ENCODE data around the gene MAP7D2.
A peak's percentile ranks its signal among the peaks of the same experiment; 100 is the strongest.

Gene MAP7D2

GRCh38 chrX:20061855-20062254 lies 54.9 kb downstream of the MAP7D2 start:
- TF ChIP-seq CTCF (IDR thresholded peaks at IDR 0.05; ENCODE audit: control insufficient read depth, extremely low read depth, insufficient read depth): no peak
- H3K4me3 ChIP-seq (ENCODE audit: low read depth, low read length): no peak overlapping the region
- DNase-seq (ENCODE audit: low read depth): no peak

- H3K4me3 ChIP-seq (ENCODE audit: low read depth, low read length): no peak overlapping the region
- TF ChIP-seq CTCF (IDR thresholded peaks at IDR 0.05; ENCODE audit: control insufficient read depth, extremely low read depth, insufficient read depth): no peak
- no peak for DNase-seq (ENCODE audit: low read depth)
These were observed 55.6 kb downstream of the MAP7D2 start for GRCh38 chrX:20060961-20061748.

DNA sequence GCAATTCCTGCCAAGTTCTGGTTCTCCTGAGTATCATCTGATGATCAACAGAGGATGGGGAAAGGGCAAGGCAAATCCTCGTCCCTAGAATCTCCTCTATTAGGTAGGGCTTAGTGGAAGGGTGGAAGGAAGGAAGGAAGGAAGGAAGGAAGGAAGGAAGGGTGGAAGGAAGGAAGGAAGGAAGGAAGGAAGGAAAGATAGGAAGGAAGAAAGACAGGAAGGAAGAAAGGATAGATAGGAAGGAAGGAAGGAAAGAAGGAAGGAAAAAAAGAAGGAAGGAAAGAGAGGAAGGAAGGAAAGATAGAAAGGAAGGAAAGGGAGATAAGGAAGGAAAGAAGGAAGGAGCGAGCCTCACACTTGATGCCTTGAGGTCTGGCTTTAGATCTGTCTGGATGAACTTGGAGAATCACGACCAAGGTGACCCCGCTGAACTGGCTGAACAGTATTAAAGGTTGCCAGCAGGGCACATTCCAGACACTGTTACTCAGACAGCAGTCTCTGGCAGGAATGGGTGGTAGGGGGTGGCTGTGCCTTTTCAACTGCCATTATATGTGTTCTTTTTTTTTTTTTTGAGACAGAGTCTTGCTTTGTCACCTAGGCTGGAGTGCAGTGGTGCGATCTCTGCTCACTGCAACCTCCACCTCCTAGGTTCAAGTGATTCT lies 57.1 kb downstream of the MAP7D2 start:
- H3K4me3 ChIP-seq (ENCODE audit: low read depth, low read length): no peak overlapping the region
- no peak for DNase-seq (ENCODE audit: low read depth)
- TF ChIP-seq CTCF (IDR thresholded peaks at IDR 0.05; ENCODE audit: control insufficient read depth, extremely low read depth, insufficient read depth): no peak

- DNase-seq (ENCODE audit: low read depth): no peak
- no peak for TF ChIP-seq CTCF (IDR thresholded peaks at IDR 0.05; ENCODE audit: control insufficient read depth, extremely low read depth, insufficient read depth)
- H3K4me3 ChIP-seq (ENCODE audit: low read depth, low read length): no peak overlapping the region
These were observed 59.2 kb downstream of the MAP7D2 start for GRCh38 chrX:20057479-20057878.

GRCh38 chrX:20056704-20057103 lies 60.0 kb downstream of the MAP7D2 start:
- DNase-seq (ENCODE audit: low read depth): peak; percentile 11
- H3K4me3 ChIP-seq (ENCODE audit: low read depth, low read length): no peak overlapping the region
- TF ChIP-seq CTCF (IDR thresholded peaks at IDR 0.05; ENCODE audit: control insufficient read depth, extremely low read depth, insufficient read depth): no peak

DNA sequence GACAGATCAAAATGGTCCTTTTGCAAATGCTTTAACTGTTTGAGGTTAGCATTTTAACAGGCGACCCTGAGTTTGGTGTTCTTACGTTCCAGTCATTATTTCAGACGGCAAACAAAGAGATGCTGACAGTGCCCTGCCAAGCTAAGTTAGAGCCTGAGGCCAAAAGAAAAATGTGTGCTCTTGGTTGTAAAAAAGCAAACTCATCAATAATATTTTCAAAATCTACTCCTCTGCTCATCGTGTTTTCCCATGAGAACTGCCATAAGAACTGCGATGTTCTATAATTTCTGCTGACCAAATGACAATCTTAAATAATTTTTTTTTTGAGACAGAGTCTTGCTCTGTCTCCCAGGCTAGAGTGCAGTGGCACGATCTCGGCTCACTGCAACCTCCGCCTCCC lies 63.2 kb downstream of the MAP7D2 start:
- no peak overlapping the region for H3K4me3 ChIP-seq (ENCODE audit: low read depth, low read length)
- no peak for TF ChIP-seq CTCF (IDR thresholded peaks at IDR 0.05; ENCODE audit: control insufficient read depth, extremely low read depth, insufficient read depth)
- no peak for DNase-seq (ENCODE audit: low read depth)
